PFSK-1 (cell line): ENCODE data around the gene REV3L.

ENCODE experiments used
- POLR2AphosphoS5 ChIP-seq: IDR thresholded peaks from 2 replicates; pipeline ENCODE4 v1.6.1; 2012; ENCODE audit warnings: low read depth, mild to moderate bottlenecking, control low read depth, low read length, moderate library complexity
- REST ChIP-seq, 2 experiments: IDR thresholded peaks; 2 replicates each; pipeline versions ENCODE4 v1.6.1 to v1.8.0; 2011 to 2012; ENCODE audit warnings: low read depth in 2 of 2, low read length in 2 of 2, control low read depth in 1 of 2, inconsistent platforms in 1 of 2, mild to moderate bottlenecking in 1 of 2, moderate library complexity in 1 of 2; ENCODE audit not compliant: insufficient read depth in 1 of 2
- SIN3A ChIP-seq: IDR thresholded peaks from 2 replicates; pipeline ENCODE4 v1.6.1; 2012; ENCODE audit warnings: mild to moderate bottlenecking, low read length, moderate library complexity, borderline replicate concordance; ENCODE audit not compliant: insufficient read depth
- TAF1 ChIP-seq: IDR thresholded peaks from 2 replicates; pipeline ENCODE4 v1.6.1; 2012; ENCODE audit warnings: low read length, control low read depth, borderline replicate concordance; ENCODE audit not compliant: insufficient read depth

DNA sequence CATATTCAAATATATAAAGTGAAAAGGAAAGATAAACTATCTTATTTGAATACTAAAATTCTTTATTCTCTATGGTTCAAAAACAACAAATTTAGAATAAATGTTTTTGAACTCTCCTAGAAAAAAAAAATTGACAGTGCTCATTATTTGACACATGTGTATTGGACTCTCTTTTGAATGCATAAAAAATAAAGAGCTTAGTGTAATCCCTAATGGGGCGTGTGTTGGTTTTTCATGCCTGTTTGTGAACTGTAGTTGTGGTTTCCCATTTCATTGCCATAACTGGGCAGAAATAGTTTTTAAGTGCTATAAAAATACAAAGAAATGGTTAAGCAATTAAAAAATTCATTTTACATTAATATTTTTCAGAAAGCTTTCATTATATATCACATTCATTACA is 101.3 kb downstream of the REV3L start:
- TF ChIP-seq TAF1 (no peak), REST (IDR thresholded peaks at IDR 0.05; ENCODE audit: insufficient read depth in 1 of 2, low read depth in 2 of 2, low read length in 2 of 2) (no peak), POLR2AphosphoS5 (no peak), SIN3A (no peak)
